Uterus (tissue), 4 donors: Measurements from ENCODE around the gene DDX21. TPM values are rescaled to one million over a fixed set of nuclear protein-coding genes. Genes with fewer than 3 reads are reported as not detected.
"Not testable (repeated sequence)": the region's sequence is repeated elsewhere in the genome, so short reads cannot be mapped to it uniquely, and the experiment has no call there.

Source experiments
- DNase-seq, 2 donors: peaks; one replicate each; pipeline ENCODE4 v3.0.0-alpha.2; 2019 to 2020
- H3K27ac ChIP-seq, 2 donors: fragments of 200-600 bp; sonication (generic); 1 replicate in 1 of 2; 2 replicates in 1 of 2; pipeline ENCODE4 v1.5.1; 2016 to 2018
- H3K27me3 ChIP-seq, 2 donors: fragments of 200-600 bp; sonication (generic); one replicate each; pipeline ENCODE4 v1.5.1; 2018 to 2019; ENCODE audit warnings: control low read depth in 1 of 2
- H3K36me3 ChIP-seq, 2 donors: fragments of 200-600 bp; sonication (generic); one replicate each; pipeline ENCODE4 v1.5.1; 2019; ENCODE audit warnings: control low read depth in 1 of 2
- H3K4me1 ChIP-seq, 2 donors: fragments of 200-600 bp; sonication (generic); one replicate each; pipeline ENCODE4 v1.5.1; 2018 to 2019; ENCODE audit warnings: control low read depth in 1 of 2
- H3K4me3 ChIP-seq, 2 donors: fragments of 200-600 bp; sonication (generic); 1 replicate in 1 of 2; 2 replicates in 1 of 2; pipeline ENCODE4 v1.5.1; 2018 to 2019; ENCODE audit warnings: mild to moderate bottlenecking in 1 of 2
- H3K9me3 ChIP-seq, 2 donors: fragments of 200-600 bp; sonication (generic); one replicate each; pipeline ENCODE4 v1.5.1; 2019; ENCODE audit warnings: control low read depth in 1 of 2
- CTCF ChIP-seq, 4 experiments: fragments of 200-600 bp in 2 of 4; fragments of 450-650 bp in 2 of 4; sonication (generic) in 2 of 4; IDR thresholded peaks; one replicate each; pipeline ENCODE4 v1.5.1; 2016 to 2019; ENCODE audit warnings: antibody characterized with exemption in 4 of 4, mild to moderate bottlenecking in 2 of 4, moderate library complexity in 1 of 4
- POLR2A ChIP-seq, 2 donors: fragments of 450-650 bp; IDR thresholded peaks; one replicate each; pipeline ENCODE4 v1.6.1; 2016; ENCODE audit warnings: antibody characterized with exemption in 2 of 2, mild to moderate bottlenecking in 1 of 2, moderate library complexity in 1 of 2
- intact Hi-C: fragments of 100-400 bp; cut with DNase I; formaldehyde crosslinking; loops from one replicate; pipeline ENCODE4 v1.15.1; 2023; ENCODE audit warnings: low total_unique reads
- total RNA-seq, 4 donors: library from RNA; depleted of rRNA in 3 of 4; stranded (reverse); fragments of >200 nt in 3 of 4; gene quantifications; one replicate each; pipeline versions ENCODE4 v1.1.0 to v1.2.4, GENCODE V29; 2014 to 2023
- donor health status: DM: yes; HTN: yes; CAD: no.

Gene DDX21
- total RNA-seq, 4 donors from 2014 or later: 24.1 to 52.6 (median 38.1) TPM

DNA sequence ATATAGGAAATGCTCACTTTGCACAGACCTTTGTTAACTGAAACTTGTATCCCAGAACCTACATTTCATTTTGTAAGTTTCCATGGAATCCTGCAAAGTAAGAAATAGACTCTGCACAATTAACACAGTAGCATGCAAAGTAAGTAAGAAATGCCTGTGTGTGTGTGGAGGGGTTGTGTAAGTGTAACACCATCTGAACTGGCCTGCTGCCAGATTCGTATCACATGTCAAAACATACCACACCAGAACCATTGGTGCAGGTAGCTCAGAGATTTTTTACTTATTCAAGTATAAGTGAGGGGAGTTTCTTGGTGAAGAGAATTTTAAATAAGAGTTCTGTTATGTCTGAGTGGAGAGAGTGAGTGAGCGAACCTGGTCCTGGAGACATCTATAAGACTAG, 17.9 kb upstream of the DDX21 start:
- TF ChIP-seq POLR2A (IDR thresholded peaks at IDR 0.05) (no peak), CTCF (IDR thresholded peaks at IDR 0.05) (no peak)
- Histone ChIP-seq H3K27me3 (no peaks in the 10 kb centered on the region), H3K9me3 (no peaks in the 10 kb centered on the region), H3K36me3 (no peaks in the 10 kb centered on the region), H3K27ac (no peak overlapping the region), H3K4me3 (no peak overlapping the region), H3K4me1 (no peaks in the 10 kb centered on the region)
- no peak for DNase-seq
- intact Hi-C loops: no loop called here

GRCh38 chr10:68938884-68939283, 17.1 kb upstream of the DDX21 start:
- no peak overlapping the region for H3K27ac ChIP-seq
- H3K27me3 ChIP-seq: no peaks in the 10 kb centered on the region
- intact Hi-C loops: no loop called here
- no peak for TF ChIP-seq POLR2A (IDR thresholded peaks at IDR 0.05)
- TF ChIP-seq CTCF (IDR thresholded peaks at IDR 0.05): no peak
- H3K4me3 ChIP-seq: no peak overlapping the region
- H3K9me3 ChIP-seq: no peaks in the 10 kb centered on the region
- no peaks in the 10 kb centered on the region for H3K36me3 ChIP-seq
- no peaks in the 10 kb centered on the region for H3K4me1 ChIP-seq
- no peak for DNase-seq

GRCh38 chr10:68940917-68941316, 15.1 kb upstream of the DDX21 start:
- H3K36me3 ChIP-seq, H3K27me3 ChIP-seq, intact Hi-C loops, H3K9me3 ChIP-seq, H3K27ac ChIP-seq, H3K4me3 ChIP-seq, DNase-seq, H3K4me1 ChIP-seq: not testable (repeated sequence)

DNA sequence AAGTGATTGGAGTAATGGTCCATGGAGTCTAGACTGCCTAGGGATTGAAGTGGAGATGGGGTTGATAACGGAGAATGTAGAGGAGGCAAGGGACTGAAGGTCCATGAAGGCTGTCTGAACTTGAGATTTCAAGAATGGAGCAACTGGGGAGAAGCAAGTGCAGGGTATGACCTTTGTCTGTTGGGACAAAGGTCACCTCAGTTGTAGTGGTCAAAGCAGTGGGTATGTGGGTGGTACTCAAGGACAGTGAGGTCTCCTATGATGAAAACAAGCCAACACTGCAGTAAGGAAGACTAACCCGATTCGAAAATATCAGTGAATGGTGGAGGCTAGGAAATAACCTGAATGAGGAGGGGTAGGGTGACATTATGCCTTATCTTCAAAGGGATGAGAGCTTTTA, 5.4 kb upstream of the DDX21 start:
- H3K36me3 ChIP-seq: no peaks in the 10 kb centered on the region
- no peak for TF ChIP-seq CTCF (IDR thresholded peaks at IDR 0.05)
- no peak for TF ChIP-seq POLR2A (IDR thresholded peaks at IDR 0.05)
- no peak overlapping the region for H3K27ac ChIP-seq
- H3K4me3 ChIP-seq: no peak overlapping the region
- no peaks in the 10 kb centered on the region for H3K9me3 ChIP-seq
- intact Hi-C loops: no loop called here
- DNase-seq: no peak
- H3K4me1 ChIP-seq: peaks cover 0 to 5% of the 10 kb centered on the region in 2 donors
- H3K27me3 ChIP-seq: no peaks in the 10 kb centered on the region

- Histone ChIP-seq H3K27ac (no peak overlapping the region), H3K9me3 (no peaks in the 10 kb centered on the region), H3K36me3 (no peaks in the 10 kb centered on the region), H3K4me1 (peaks cover 5 to 6% of the 10 kb centered on the region in 2 donors), H3K4me3 (peak overlapping the region in 1 of 2 donors; percentile 58), H3K27me3 (no peaks in the 10 kb centered on the region)
- no peak for DNase-seq
- intact Hi-C loops: no loop called here
- TF ChIP-seq POLR2A (IDR thresholded peaks at IDR 0.05) (no peak), CTCF (IDR thresholded peaks at IDR 0.05) (no peak)
Measured at GRCh38 chr10:68954904-68955303, 1.1 kb upstream of the DDX21 start.

- peak overlapping the region; percentile 71 to 79 for H3K27ac ChIP-seq
Measured at GRCh38 chr10:68955355-68955831, 577 bp upstream of the DDX21 start.

More at GRCh38 chr10:68955355-68955831, 577 bp upstream of the DDX21 start:
- H3K4me1 ChIP-seq: peaks cover 5 to 6% of the 10 kb centered on the region in 2 donors
- peak overlapping the region; percentile 58 to 99 for H3K4me3 ChIP-seq
- H3K36me3 ChIP-seq: no peaks in the 10 kb centered on the region
- H3K27me3 ChIP-seq: no peaks in the 10 kb centered on the region
- intact Hi-C loops: no loop called here
- no peak for TF ChIP-seq POLR2A (IDR thresholded peaks at IDR 0.05)
- TF ChIP-seq CTCF (IDR thresholded peaks at IDR 0.05): no peak
- H3K9me3 ChIP-seq: no peaks in the 10 kb centered on the region
- DNase-seq: no peak
